Measurements from ENCODE around the gene TECTA. TPM values are rescaled to one million over a fixed set of nuclear protein-coding genes. Genes with fewer than 3 reads are reported as not detected.

TECTA gene
- total RNA-seq, 1 donor from 2014 or later = 2.9 TPM

DNA sequence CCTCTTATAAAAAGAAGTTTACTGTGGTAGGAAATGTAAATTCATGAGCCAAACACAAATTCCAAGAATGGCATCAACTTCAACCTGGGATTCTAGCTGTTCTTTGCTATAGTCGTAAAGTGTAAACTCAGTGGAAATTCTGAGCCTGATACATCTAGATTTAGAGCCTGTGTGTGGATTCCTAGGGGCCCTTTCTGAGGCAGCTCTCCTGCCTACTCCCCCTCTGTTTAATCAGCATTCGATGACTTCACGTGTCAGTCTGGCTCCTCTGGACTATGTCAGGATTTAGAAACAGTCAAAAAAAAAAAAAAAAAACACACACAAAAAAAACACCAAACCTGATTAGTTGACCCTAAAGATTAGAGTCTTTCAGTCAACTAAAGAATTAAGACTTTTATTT, 98.5 kb downstream of the TECTA start:
- H3K9me3 Mint-ChIP-seq (ENCODE audit: unreplicated experiment) = peaks cover 5% of the 10 kb centered on the region
- no peaks in the 10 kb centered on the region for H3K36me3 Mint-ChIP-seq (ENCODE audit: unreplicated experiment)
- TF ChIP-seq, protein P1, sequence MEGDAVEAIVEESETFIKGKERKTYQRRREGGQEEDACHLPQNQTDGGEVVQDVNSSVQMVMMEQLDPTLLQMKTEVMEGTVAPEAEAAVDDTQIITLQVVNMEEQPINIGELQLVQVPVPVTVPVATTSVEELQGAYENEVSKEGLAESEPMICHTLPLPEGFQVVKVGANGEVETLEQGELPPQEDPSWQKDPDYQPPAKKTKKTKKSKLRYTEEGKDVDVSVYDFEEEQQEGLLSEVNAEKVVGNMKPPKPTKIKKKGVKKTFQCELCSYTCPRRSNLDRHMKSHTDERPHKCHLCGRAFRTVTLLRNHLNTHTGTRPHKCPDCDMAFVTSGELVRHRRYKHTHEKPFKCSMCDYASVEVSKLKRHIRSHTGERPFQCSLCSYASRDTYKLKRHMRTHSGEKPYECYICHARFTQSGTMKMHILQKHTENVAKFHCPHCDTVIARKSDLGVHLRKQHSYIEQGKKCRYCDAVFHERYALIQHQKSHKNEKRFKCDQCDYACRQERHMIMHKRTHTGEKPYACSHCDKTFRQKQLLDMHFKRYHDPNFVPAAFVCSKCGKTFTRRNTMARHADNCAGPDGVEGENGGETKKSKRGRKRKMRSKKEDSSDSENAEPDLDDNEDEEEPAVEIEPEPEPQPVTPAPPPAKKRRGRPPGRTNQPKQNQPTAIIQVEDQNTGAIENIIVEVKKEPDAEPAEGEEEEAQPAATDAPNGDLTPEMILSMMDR (IDR thresholded peaks at IDR 0.05; ENCODE audit: partially characterized antibody, unreplicated experiment) = no peak
- H3K27ac Mint-ChIP-seq (ENCODE audit: unreplicated experiment) = no peak overlapping the region
- no peaks in the 10 kb centered on the region for H3K27me3 Mint-ChIP-seq (ENCODE audit: unreplicated experiment)
- H3K4me3 Mint-ChIP-seq (ENCODE audit: unreplicated experiment) = no peak overlapping the region
- no peak for DNase-seq
- peaks cover 2% of the 10 kb centered on the region for H3K4me1 Mint-ChIP-seq (ENCODE audit: low read depth, unreplicated experiment)

DNA sequence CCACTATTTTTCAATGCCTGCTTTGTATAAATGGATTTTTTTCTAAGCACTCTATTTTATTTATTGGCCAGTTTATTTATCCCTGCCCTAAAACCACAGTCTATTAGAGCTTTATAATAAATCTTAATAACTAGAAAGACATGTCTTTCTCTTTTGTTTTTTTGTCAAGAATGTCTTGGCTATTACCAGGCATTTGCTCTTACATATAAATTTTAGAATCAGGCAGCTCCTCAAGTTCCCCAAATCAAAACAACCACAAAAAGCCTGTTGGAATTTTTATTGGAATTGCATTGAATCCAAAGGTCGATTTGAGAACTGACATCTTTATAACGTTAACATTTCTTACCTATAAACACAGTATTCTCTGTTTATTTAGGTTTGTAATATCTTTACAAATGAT, 105.8 kb downstream of the TECTA start:
- Mint-ChIP-seq H3K27ac (ENCODE audit: unreplicated experiment) (no peak overlapping the region), H3K36me3 (ENCODE audit: unreplicated experiment) (no peaks in the 10 kb centered on the region), H3K4me1 (ENCODE audit: low read depth, unreplicated experiment) (no peaks in the 10 kb centered on the region), H3K4me3 (ENCODE audit: unreplicated experiment) (no peak overlapping the region), H3K27me3 (ENCODE audit: unreplicated experiment) (peaks cover 3% of the 10 kb centered on the region), H3K9me3 (ENCODE audit: unreplicated experiment) (peaks cover 1% of the 10 kb centered on the region)
- TF ChIP-seq, protein P1 (IDR thresholded peaks at IDR 0.05; ENCODE audit: partially characterized antibody, unreplicated experiment) = no peak
- no peak for DNase-seq

DNA sequence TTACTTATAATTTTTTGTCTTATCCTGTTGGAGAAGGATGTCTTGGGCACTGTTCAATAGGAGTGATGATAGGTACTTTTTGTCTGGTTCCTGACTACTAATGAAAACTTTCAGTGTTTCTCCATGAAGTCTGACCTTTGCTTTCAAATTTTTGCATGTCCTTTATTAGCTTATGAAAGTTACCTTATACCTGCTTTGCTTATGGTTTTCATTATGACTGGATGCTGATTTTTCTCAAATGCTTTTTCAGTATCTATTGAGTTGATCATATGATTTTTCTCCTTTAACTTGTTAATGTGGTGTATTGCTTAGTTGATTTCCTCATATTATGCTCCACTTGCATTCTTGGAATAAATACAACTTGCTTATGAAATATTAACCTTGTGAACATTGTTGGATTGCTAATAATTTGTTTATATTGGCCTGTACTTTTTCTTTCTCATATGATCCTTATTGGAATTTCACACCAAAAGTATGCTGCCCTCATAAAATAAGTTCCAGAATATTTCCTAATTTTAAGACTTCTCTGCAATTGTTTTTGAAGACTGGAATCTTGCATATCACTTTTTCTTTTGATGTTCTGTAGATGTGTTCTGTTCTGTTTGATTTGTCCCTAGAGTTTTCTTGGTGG, 106.6 kb downstream of the TECTA start:
- TF ChIP-seq, protein P1 (IDR thresholded peaks at IDR 0.05; ENCODE audit: partially characterized antibody, unreplicated experiment) = no peak
- no peak overlapping the region for H3K4me3 Mint-ChIP-seq (ENCODE audit: unreplicated experiment)
- H3K27ac Mint-ChIP-seq (ENCODE audit: unreplicated experiment) = no peak overlapping the region
- no peaks in the 10 kb centered on the region for H3K36me3 Mint-ChIP-seq (ENCODE audit: unreplicated experiment)
- peaks cover 3% of the 10 kb centered on the region for H3K27me3 Mint-ChIP-seq (ENCODE audit: unreplicated experiment)
- no peak for DNase-seq
- no peaks in the 10 kb centered on the region for H3K4me1 Mint-ChIP-seq (ENCODE audit: low read depth, unreplicated experiment)
- peaks cover 1% of the 10 kb centered on the region for H3K9me3 Mint-ChIP-seq (ENCODE audit: unreplicated experiment)

DNA sequence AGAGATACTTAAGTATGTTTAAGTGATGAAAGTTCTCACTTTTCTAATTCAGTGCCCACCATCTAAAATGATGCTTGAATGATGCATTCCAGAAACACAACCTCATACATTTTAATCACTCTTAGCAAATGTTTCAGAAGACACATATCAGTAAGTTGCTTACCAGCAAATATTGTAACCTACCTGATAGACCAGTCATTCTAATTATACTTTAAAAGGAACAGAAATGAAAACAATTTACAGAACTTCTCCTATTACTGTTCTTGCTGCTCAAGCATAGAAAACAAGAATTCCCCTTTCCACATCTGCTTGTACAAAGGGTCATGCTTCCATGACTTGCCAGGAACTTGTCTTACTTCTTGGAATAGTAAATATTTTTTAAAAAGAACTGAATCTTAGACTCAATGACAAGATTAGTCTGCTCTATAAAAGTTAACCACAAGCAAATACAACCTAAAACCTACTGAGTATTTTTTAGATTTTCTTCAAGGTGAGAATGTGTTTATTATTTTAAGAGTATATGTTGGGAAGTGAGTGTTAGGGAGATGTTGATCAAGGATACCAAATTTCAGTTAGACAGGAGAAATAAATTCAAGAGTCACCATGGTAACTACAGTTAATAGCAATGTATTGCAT, 109.5 kb downstream of the TECTA start:
- no peaks in the 10 kb centered on the region for H3K36me3 Mint-ChIP-seq (ENCODE audit: unreplicated experiment)
- peaks cover 1% of the 10 kb centered on the region for H3K9me3 Mint-ChIP-seq (ENCODE audit: unreplicated experiment)
- TF ChIP-seq, protein P1 (IDR thresholded peaks at IDR 0.05; ENCODE audit: partially characterized antibody, unreplicated experiment) = no peak
- H3K4me3 Mint-ChIP-seq (ENCODE audit: unreplicated experiment) = no peak overlapping the region
- H3K27me3 Mint-ChIP-seq (ENCODE audit: unreplicated experiment) = peaks cover 3% of the 10 kb centered on the region
- H3K4me1 Mint-ChIP-seq (ENCODE audit: low read depth, unreplicated experiment) = no peaks in the 10 kb centered on the region
- no peak for DNase-seq
- no peak overlapping the region for H3K27ac Mint-ChIP-seq (ENCODE audit: unreplicated experiment)

DNA sequence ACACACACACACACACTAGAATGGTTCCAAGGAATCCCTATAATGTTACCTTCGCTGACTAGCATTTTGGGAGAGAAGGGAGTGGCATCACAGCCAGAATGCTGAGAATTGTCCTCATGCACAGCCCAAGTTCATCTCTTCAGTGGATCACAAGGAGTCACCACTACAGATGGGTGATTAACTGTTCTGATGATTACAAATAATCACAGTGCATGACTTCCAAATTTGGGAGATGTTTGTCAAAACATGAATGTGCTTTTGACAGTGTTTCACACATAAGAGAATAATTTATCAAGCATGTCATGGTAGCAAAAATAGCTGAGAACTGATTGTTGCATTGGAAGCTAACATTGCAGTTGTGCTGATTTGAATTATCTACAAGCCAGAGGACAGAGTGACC, 110.6 kb downstream of the TECTA start:
- no peaks in the 10 kb centered on the region for H3K36me3 Mint-ChIP-seq (ENCODE audit: unreplicated experiment)
- H3K4me1 Mint-ChIP-seq (ENCODE audit: low read depth, unreplicated experiment) = no peaks in the 10 kb centered on the region

More for the DNA sequence above, 110.6 kb downstream of the TECTA start:
- no peaks in the 10 kb centered on the region for H3K9me3 Mint-ChIP-seq (ENCODE audit: unreplicated experiment)
- no peak overlapping the region for H3K4me3 Mint-ChIP-seq (ENCODE audit: unreplicated experiment)
- DNase-seq = no peak
- TF ChIP-seq, protein P1 (IDR thresholded peaks at IDR 0.05; ENCODE audit: partially characterized antibody, unreplicated experiment) = no peak
- peaks cover 3% of the 10 kb centered on the region for H3K27me3 Mint-ChIP-seq (ENCODE audit: unreplicated experiment)
- no peak overlapping the region for H3K27ac Mint-ChIP-seq (ENCODE audit: unreplicated experiment)

Data from glutamatergic neuron (in vitro differentiated cells).